ENCODE results near the gene FHOD3. TPM values are rescaled to one million over a fixed set of nuclear protein-coding genes. Genes with fewer than 3 reads are reported as not detected.

The FHOD3 gene
- total and polyA plus RNA-seq, 2 experiments from 2014 or later = 2.7 to 8.7 TPM

DNA sequence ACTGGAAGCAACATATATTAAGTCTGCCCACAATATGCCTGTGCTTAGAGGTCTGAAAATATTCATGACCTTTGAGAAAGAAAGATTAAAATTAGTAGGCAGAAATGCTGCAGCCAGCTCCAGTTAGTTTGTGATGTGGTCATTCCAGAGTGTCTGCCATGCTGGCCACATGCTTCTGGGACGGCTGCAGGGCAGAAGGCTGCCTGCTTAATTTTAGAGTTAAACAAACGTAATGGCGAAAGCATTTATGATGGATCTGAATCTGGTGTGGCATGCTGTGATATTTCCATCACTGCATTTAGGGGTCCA is 95.4 kb downstream of the FHOD3 start:
- Histone ChIP-seq H3K36me3 (ENCODE audit: insufficient read depth) (peaks cover 4% of the 10 kb centered on the region; the same call in 1 of the 2 replicates), H3K4me3 (no peak overlapping the region), H3K79me2 (replicated peaks; ENCODE audit: insufficient read depth) (no peaks in the 10 kb centered on the region), H3K4me2 (no peak overlapping the region), H3K27ac (ENCODE audit: low read depth) (no peak overlapping the region), H2AFZ (no peak overlapping the region), H3F3A (replicated peaks; ENCODE audit: low read depth) (no peaks in the 10 kb centered on the region), H3K27me3 (ENCODE audit: insufficient read depth) (no peaks in the 10 kb centered on the region), H3K4me1 (ENCODE audit: insufficient read depth) (no peaks in the 10 kb centered on the region), H3K9me2 (ENCODE audit: insufficient read depth) (0 out of 2 replicates have a peak, but pooled peaks cover 3% of the 10 kb centered on the region), H4K20me1 (replicated peaks; ENCODE audit: insufficient read depth) (no peaks in the 10 kb centered on the region)
- H3K36me3 Mint-ChIP-seq (ENCODE audit: low read depth) = peaks cover 22% of the 10 kb centered on the region; the same call in 2 of the 3 replicates
- no peak overlapping the region for H3K27ac Mint-ChIP-seq
- H3K4me3 Mint-ChIP-seq = no peak overlapping the region
- no peak for ATAC-seq
- H3K4me1 Mint-ChIP-seq = peaks cover 12% of the 10 kb centered on the region
- DNase-seq (ENCODE audit: low spot score) = no peak
- H3K27me3 Mint-ChIP-seq (ENCODE audit: insufficient read depth, low read depth, poor library complexity) = peaks cover 3% of the 10 kb centered on the region
- TF ChIP-seq EZH2phosphoT487 (IDR thresholded peaks at IDR 0.05; ENCODE audit: unreplicated experiment) (no peak), POLR2AphosphoS5 (IDR thresholded peaks at IDR 0.05; ENCODE audit: low read depth) (no peak), EZH2 (IDR thresholded peaks at IDR 0.05; ENCODE audit: low read depth, unreplicated experiment) (no peak), JUNB (IDR thresholded peaks at IDR 0.05; ENCODE audit: unreplicated experiment) (no peak), ZNF114 (CRISPR knock-in tag; IDR thresholded peaks at IDR 0.05) (no peak), NANOG (IDR thresholded peaks at IDR 0.05; ENCODE audit: borderline replicate concordance) (no peak), CREB1 (CRISPR knock-in tag; IDR thresholded peaks at IDR 0.05; ENCODE audit: low read depth) (no peak)
- TF ChIP-seq, protein P1, sequence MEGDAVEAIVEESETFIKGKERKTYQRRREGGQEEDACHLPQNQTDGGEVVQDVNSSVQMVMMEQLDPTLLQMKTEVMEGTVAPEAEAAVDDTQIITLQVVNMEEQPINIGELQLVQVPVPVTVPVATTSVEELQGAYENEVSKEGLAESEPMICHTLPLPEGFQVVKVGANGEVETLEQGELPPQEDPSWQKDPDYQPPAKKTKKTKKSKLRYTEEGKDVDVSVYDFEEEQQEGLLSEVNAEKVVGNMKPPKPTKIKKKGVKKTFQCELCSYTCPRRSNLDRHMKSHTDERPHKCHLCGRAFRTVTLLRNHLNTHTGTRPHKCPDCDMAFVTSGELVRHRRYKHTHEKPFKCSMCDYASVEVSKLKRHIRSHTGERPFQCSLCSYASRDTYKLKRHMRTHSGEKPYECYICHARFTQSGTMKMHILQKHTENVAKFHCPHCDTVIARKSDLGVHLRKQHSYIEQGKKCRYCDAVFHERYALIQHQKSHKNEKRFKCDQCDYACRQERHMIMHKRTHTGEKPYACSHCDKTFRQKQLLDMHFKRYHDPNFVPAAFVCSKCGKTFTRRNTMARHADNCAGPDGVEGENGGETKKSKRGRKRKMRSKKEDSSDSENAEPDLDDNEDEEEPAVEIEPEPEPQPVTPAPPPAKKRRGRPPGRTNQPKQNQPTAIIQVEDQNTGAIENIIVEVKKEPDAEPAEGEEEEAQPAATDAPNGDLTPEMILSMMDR (conservative IDR thresholded peaks at IDR 0.05; ENCODE audit: low read depth in 2 of 2) = no peak
- TF ChIP-seq, protein P2, sequence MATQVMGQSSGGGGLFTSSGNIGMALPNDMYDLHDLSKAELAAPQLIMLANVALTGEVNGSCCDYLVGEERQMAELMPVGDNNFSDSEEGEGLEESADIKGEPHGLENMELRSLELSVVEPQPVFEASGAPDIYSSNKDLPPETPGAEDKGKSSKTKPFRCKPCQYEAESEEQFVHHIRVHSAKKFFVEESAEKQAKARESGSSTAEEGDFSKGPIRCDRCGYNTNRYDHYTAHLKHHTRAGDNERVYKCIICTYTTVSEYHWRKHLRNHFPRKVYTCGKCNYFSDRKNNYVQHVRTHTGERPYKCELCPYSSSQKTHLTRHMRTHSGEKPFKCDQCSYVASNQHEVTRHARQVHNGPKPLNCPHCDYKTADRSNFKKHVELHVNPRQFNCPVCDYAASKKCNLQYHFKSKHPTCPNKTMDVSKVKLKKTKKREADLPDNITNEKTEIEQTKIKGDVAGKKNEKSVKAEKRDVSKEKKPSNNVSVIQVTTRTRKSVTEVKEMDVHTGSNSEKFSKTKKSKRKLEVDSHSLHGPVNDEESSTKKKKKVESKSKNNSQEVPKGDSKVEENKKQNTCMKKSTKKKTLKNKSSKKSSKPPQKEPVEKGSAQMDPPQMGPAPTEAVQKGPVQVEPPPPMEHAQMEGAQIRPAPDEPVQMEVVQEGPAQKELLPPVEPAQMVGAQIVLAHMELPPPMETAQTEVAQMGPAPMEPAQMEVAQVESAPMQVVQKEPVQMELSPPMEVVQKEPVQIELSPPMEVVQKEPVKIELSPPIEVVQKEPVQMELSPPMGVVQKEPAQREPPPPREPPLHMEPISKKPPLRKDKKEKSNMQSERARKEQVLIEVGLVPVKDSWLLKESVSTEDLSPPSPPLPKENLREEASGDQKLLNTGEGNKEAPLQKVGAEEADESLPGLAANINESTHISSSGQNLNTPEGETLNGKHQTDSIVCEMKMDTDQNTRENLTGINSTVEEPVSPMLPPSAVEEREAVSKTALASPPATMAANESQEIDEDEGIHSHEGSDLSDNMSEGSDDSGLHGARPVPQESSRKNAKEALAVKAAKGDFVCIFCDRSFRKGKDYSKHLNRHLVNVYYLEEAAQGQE (IDR thresholded peaks at IDR 0.05; ENCODE audit: unreplicated experiment) = no peak
- H3K9me3 Mint-ChIP-seq = peaks cover 29% of the 10 kb centered on the region; the same call in 2 of the 3 replicates

DNA sequence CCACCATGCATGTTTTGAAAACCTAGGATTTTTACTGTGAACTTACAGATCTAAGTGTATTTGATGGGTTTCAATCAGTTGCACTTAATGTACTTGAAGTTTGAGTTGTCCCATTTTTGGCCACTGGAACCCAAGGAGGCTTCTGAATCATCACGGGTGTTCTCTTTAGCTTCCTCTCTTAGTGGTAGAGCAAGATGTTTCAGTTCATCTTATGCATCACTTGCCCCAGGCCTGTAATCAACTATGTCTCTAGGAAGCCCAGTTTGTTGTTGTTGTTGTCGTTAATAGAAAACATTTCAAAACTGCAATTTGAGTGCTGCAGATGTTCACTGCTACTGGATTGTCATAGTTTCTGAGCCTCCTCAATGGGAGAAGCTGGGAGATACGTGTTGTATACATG is 97.0 kb downstream of the FHOD3 start:
- no peak overlapping the region for H3K4me3 ChIP-seq
- Mint-ChIP-seq H3K4me1 (0 out of 3 replicates have a peak, but pooled peaks cover 1% of the 10 kb centered on the region), H3K9me3 (peaks cover 29% of the 10 kb centered on the region; the same call in 2 of the 3 replicates), H3K27me3 (ENCODE audit: insufficient read depth, low read depth, poor library complexity) (no peaks in the 10 kb centered on the region), H3K4me3 (no peak overlapping the region), H3K36me3 (ENCODE audit: low read depth) (peaks cover 22% of the 10 kb centered on the region; the same call in 2 of the 3 replicates), H3K27ac (no peak overlapping the region)
- 0 out of 2 replicates have a peak, but pooled peaks cover 3% of the 10 kb centered on the region for H3K9me2 ChIP-seq (ENCODE audit: insufficient read depth)
- H4K20me1 ChIP-seq (replicated peaks; ENCODE audit: insufficient read depth) = no peaks in the 10 kb centered on the region
- no peaks in the 10 kb centered on the region for H3K27me3 ChIP-seq (ENCODE audit: insufficient read depth)
- no peaks in the 10 kb centered on the region for H3F3A ChIP-seq (replicated peaks; ENCODE audit: low read depth)
- peaks cover 4% of the 10 kb centered on the region; the same call in 1 of the 2 replicates for H3K36me3 ChIP-seq (ENCODE audit: insufficient read depth)
- no peak overlapping the region for H2AFZ ChIP-seq
- H3K27ac ChIP-seq (ENCODE audit: low read depth) = no peak overlapping the region
- no peak for ATAC-seq
- no peaks in the 10 kb centered on the region for H3K79me2 ChIP-seq (replicated peaks; ENCODE audit: insufficient read depth)
- H3K4me1 ChIP-seq (ENCODE audit: insufficient read depth) = no peaks in the 10 kb centered on the region
- no peak for DNase-seq (ENCODE audit: low spot score)
- no peak overlapping the region for H3K4me2 ChIP-seq
- TF ChIP-seq, protein P3, sequence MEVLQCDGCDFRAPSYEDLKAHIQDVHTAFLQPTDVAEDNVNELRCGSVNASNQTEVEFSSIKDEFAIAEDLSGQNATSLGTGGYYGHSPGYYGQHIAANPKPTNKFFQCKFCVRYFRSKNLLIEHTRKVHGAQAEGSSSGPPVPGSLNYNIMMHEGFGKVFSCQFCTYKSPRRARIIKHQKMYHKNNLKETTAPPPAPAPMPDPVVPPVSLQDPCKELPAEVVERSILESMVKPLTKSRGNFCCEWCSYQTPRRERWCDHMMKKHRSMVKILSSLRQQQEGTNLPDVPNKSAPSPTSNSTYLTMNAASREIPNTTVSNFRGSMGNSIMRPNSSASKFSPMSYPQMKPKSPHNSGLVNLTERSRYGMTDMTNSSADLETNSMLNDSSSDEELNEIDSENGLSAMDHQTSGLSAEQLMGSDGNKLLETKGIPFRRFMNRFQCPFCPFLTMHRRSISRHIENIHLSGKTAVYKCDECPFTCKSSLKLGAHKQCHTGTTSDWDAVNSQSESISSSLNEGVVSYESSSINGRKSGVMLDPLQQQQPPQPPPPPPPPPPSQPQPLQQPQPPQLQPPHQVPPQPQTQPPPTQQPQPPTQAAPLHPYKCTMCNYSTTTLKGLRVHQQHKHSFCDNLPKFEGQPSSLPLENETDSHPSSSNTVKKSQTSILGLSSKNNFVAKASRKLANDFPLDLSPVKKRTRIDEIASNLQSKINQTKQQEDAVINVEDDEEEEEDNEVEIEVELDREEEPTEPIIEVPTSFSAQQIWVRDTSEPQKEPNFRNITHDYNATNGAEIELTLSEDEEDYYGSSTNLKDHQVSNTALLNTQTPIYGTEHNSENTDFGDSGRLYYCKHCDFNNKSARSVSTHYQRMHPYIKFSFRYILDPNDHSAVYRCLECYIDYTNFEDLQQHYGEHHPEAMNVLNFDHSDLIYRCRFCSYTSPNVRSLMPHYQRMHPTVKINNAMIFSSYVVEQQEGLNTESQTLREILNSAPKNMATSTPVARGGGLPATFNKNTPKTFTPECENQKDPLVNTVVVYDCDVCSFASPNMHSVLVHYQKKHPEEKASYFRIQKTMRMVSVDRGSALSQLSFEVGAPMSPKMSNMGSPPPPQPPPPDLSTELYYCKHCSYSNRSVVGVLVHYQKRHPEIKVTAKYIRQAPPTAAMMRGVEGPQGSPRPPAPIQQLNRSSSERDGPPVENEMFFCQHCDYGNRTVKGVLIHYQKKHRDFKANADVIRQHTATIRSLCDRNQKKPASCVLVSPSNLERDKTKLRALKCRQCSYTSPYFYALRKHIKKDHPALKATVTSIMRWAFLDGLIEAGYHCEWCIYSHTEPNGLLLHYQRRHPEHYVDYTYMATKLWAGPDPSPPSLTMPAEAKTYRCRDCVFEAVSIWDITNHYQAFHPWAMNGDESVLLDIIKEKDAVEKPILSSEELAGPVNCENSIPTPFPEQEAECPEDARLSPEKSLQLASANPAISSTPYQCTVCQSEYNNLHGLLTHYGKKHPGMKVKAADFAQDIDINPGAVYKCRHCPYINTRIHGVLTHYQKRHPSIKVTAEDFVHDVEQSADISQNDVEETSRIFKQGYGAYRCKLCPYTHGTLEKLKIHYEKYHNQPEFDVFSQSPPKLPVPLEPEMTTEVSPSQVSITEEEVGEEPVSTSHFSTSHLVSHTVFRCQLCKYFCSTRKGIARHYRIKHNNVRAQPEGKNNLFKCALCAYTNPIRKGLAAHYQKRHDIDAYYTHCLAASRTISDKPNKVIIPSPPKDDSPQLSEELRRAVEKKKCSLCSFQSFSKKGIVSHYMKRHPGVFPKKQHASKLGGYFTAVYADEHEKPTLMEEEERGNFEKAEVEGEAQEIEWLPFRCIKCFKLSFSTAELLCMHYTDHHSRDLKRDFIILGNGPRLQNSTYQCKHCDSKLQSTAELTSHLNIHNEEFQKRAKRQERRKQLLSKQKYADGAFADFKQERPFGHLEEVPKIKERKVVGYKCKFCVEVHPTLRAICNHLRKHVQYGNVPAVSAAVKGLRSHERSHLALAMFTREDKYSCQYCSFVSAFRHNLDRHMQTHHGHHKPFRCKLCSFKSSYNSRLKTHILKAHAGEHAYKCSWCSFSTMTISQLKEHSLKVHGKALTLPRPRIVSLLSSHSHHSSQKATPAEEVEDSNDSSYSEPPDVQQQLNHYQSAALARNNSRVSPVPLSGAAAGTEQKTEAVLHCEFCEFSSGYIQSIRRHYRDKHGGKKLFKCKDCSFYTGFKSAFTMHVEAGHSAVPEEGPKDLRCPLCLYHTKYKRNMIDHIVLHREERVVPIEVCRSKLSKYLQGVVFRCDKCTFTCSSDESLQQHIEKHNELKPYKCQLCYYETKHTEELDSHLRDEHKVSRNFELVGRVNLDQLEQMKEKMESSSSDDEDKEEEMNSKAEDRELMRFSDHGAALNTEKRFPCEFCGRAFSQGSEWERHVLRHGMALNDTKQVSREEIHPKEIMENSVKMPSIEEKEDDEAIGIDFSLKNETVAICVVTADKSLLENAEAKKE (CRISPR knock-in tag; IDR thresholded peaks at IDR 0.05) = no peak
